ENCODE data around the gene PGPEP1.

PGPEP1 gene

DNA sequence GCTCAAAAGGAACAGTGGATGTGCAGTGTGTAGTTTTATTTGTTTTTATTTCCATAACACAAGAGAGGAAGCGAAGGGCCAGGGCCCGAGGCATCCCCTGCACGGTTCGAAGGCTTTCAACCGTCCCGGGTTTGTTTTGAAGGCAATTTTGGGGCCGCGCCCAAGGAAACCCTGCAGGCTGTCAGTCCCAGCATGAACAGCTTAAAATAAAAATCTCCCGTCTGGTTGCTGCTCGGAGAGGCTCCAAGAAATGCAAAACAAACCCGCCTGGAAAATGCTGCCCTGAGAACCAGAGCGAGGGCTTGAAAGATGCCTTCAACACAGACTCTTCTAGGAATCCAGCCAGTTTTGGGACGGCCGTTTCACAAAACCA lies 33.5 kb upstream of the PGPEP1 start:
- TF ChIP-seq, protein P1, sequence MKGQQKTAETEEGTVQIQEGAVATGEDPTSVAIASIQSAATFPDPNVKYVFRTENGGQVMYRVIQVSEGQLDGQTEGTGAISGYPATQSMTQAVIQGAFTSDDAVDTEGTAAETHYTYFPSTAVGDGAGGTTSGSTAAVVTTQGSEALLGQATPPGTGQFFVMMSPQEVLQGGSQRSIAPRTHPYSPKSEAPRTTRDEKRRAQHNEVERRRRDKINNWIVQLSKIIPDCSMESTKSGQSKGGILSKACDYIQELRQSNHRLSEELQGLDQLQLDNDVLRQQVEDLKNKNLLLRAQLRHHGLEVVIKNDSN (IDR thresholded peaks at IDR 0.05) = no peak
- TF ChIP-seq RAD21 (IDR thresholded peaks at IDR 0.05; ENCODE audit: low read depth) = no peak
- TF ChIP-seq ZBTB7A (IDR thresholded peaks at IDR 0.05; ENCODE audit: low read depth) = no peak
- TF ChIP-seq CREB1 (IDR thresholded peaks at IDR 0.05; ENCODE audit: low read depth) = no peak
- TF ChIP-seq, protein P2, sequence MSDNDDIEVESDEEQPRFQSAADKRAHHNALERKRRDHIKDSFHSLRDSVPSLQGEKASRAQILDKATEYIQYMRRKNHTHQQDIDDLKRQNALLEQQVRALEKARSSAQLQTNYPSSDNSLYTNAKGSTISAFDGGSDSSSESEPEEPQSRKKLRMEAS (IDR thresholded peaks at IDR 0.05) = no peak
- TF ChIP-seq, protein P3, sequence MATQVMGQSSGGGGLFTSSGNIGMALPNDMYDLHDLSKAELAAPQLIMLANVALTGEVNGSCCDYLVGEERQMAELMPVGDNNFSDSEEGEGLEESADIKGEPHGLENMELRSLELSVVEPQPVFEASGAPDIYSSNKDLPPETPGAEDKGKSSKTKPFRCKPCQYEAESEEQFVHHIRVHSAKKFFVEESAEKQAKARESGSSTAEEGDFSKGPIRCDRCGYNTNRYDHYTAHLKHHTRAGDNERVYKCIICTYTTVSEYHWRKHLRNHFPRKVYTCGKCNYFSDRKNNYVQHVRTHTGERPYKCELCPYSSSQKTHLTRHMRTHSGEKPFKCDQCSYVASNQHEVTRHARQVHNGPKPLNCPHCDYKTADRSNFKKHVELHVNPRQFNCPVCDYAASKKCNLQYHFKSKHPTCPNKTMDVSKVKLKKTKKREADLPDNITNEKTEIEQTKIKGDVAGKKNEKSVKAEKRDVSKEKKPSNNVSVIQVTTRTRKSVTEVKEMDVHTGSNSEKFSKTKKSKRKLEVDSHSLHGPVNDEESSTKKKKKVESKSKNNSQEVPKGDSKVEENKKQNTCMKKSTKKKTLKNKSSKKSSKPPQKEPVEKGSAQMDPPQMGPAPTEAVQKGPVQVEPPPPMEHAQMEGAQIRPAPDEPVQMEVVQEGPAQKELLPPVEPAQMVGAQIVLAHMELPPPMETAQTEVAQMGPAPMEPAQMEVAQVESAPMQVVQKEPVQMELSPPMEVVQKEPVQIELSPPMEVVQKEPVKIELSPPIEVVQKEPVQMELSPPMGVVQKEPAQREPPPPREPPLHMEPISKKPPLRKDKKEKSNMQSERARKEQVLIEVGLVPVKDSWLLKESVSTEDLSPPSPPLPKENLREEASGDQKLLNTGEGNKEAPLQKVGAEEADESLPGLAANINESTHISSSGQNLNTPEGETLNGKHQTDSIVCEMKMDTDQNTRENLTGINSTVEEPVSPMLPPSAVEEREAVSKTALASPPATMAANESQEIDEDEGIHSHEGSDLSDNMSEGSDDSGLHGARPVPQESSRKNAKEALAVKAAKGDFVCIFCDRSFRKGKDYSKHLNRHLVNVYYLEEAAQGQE (IDR thresholded peaks at IDR 0.05; ENCODE audit: low read depth) = no peak

DNA sequence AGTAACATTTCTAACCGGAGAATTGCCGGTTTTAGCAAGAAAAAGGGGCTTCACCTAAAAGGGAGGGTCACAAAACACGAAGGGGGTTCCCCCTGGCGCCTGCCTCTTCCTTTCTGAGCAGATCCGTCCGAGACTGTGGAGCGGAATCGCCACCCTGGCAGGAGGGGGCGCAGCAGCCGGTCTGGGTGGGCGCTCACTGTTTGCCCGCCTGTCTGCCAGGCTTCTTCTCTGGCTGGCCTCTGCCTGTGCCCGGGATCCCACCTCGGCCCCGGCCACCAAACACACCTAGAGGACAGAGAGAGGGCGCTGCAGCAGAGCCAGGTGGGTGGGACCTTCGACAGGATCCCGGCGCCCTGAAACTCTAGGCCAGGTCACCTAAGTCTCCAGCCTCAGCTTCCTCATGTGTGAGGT lies 33.1 kb upstream of the PGPEP1 start:
- TF ChIP-seq, protein P2 (IDR thresholded peaks at IDR 0.05) = no peak
- TF ChIP-seq RAD21 (IDR thresholded peaks at IDR 0.05; ENCODE audit: low read depth) = no peak
- TF ChIP-seq YY1 (IDR thresholded peaks at IDR 0.05; ENCODE audit: low read depth) = no peak
- no peak for TF ChIP-seq ZBTB7A (IDR thresholded peaks at IDR 0.05; ENCODE audit: low read depth)
- TF ChIP-seq CEBPB (IDR thresholded peaks at IDR 0.05) = no peak
- no peak for TF ChIP-seq CREB1 (IDR thresholded peaks at IDR 0.05; ENCODE audit: low read depth)
- no peak for TF ChIP-seq FOXM1 (IDR thresholded peaks at IDR 0.05; ENCODE audit: borderline replicate concordance, low read depth)
- TF ChIP-seq TEAD4 (IDR thresholded peaks at IDR 0.05) = no peak
- no peak for TF ChIP-seq NFIC (IDR thresholded peaks at IDR 0.05)
- TF ChIP-seq, protein P1 (IDR thresholded peaks at IDR 0.05) = no peak
- no peak for TF ChIP-seq EGR1 (IDR thresholded peaks at IDR 0.05)
- TF ChIP-seq EP300 (IDR thresholded peaks at IDR 0.05; ENCODE audit: borderline replicate concordance) = no peak

DNA sequence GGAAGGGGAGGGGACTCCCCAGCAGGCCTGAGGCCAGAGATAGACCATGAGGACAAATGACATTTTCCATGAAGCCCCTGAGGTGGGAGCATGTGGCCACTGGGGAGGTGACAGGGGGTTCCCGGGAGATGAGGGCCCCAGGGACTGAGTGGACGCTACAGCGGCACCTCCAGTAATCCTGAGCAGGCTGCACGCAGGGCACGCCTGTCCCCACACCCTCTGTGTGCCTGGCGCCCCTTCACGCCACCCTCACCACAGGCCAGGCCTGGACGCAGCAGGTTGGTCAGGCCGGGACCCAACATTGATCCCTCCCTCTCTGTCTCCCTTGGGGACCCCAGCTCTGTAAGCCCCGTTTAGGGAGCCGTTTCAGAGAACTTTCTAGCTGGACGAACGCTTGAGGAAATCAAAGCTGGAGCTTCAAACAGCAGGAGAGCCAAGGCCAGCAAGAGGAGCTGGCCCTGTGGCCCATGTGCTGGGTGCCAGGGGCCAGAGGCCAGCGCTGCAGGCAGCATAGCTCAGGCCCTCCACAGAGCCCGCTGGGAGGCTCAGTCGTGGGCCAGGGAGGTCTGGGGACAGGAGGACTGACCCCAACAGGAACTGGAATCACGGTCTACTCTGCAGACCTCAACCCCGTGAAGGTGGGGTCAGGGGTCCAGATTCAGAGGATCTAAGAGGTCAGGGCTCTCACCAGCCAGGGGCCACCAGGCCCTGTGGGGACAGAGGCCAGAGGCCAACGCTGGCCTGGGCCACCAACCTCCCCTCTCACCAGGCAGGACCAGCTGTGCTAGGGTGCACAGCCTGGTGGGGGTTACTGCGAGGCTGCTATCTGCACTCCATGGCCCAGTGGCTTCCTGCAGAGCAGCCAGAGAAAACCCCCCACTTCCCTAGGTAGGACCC lies 32.1 kb upstream of the PGPEP1 start:
- TF ChIP-seq TAF1 (IDR thresholded peaks at IDR 0.05; ENCODE audit: low read depth) (no peak), NFIC (IDR thresholded peaks at IDR 0.05) (no peak), TCF12 (IDR thresholded peaks at IDR 0.05; ENCODE audit: low read depth) (no peak), CEBPB (IDR thresholded peaks at IDR 0.05) (no peak), ZBTB7A (IDR thresholded peaks at IDR 0.05; ENCODE audit: low read depth) (no peak), CREB1 (IDR thresholded peaks at IDR 0.05; ENCODE audit: low read depth) (no peak), EGR1 (IDR thresholded peaks at IDR 0.05) (no peak)
- TF ChIP-seq, protein P1 (IDR thresholded peaks at IDR 0.05) = no peak
- TF ChIP-seq, protein P3 (IDR thresholded peaks at IDR 0.05; ENCODE audit: low read depth) = no peak

DNA sequence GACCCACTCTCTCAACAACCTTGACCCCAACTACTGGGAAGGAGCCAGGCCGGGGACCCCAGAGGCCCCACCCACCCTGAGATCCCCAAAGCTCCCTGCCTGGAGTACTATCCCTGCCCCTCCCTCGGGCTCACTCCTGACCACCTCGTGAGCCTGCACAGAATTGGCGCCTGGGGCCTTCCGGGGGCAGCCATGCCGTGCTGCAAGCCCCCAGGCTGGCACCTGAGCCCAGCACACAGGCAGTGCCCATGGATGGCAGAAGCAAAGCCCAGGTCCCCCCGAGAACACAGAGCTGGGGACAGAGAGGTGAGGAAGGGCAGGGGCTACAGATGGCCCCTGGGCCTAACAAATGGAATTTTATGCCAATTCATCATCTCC lies 31.5 kb upstream of the PGPEP1 start:
- TF ChIP-seq NFIC (IDR thresholded peaks at IDR 0.05) (no peak), YY1 (IDR thresholded peaks at IDR 0.05; ENCODE audit: low read depth) (no peak), TEAD4 (IDR thresholded peaks at IDR 0.05) (no peak), FOXM1 (IDR thresholded peaks at IDR 0.05; ENCODE audit: borderline replicate concordance, low read depth) (no peak), EP300 (IDR thresholded peaks at IDR 0.05; ENCODE audit: borderline replicate concordance) (no peak), TAF1 (IDR thresholded peaks at IDR 0.05; ENCODE audit: low read depth) (no peak), TCF12 (IDR thresholded peaks at IDR 0.05; ENCODE audit: low read depth) (no peak), ZBTB7A (IDR thresholded peaks at IDR 0.05; ENCODE audit: low read depth) (no peak), CREB1 (IDR thresholded peaks at IDR 0.05; ENCODE audit: low read depth) (no peak), RAD21 (IDR thresholded peaks at IDR 0.05; ENCODE audit: low read depth) (no peak), CEBPB (IDR thresholded peaks at IDR 0.05) (no peak), EGR1 (IDR thresholded peaks at IDR 0.05) (no peak)
- TF ChIP-seq, protein P3 (IDR thresholded peaks at IDR 0.05; ENCODE audit: low read depth) = no peak
- TF ChIP-seq, protein P2 (IDR thresholded peaks at IDR 0.05) = no peak
- TF ChIP-seq, protein P1 (IDR thresholded peaks at IDR 0.05) = no peak
